Gastroesophageal sphincter (tissue), 4 donors: ENCODE results near the gene RPN1. TPM values are rescaled to one million over a fixed set of nuclear protein-coding genes. Genes with fewer than 3 reads are reported as not detected.

Source experiments
- ATAC-seq: fragments of 150-250 bp; one replicate; pipeline ENCODE4 v1.9.1; 2016; ENCODE audit warnings: mild to moderate bottlenecking, moderate library complexity
- H3K27ac ChIP-seq, 4 donors: fragments of 200-600 bp; sonication (generic) in 3 of 4; 1 replicate in 3 of 4; 2 replicates in 1 of 4; pipeline ENCODE4 v1.5.1; 2016 to 2019
- H3K27me3 ChIP-seq: fragments of 200-600 bp; sonication (generic); one replicate; pipeline ENCODE4 v1.5.1; 2019
- H3K36me3 ChIP-seq, 2 donors: fragments of 200-600 bp; sonication (generic); one replicate each; pipeline ENCODE4 v1.5.1; 2019; ENCODE audit warnings: control low read depth in 1 of 2
- H3K4me1 ChIP-seq, 3 donors: fragments of 200-600 bp; sonication (generic); 1 replicate in 2 of 3; 2 replicates in 1 of 3; pipeline ENCODE4 v1.5.1; 2016 to 2019; ENCODE audit warnings: control low read depth in 2 of 3
- H3K4me3 ChIP-seq, 2 donors: fragments of 200-600 bp; sonication (generic); one replicate each; pipeline ENCODE4 v1.5.1; 2019; ENCODE audit warnings: mild to moderate bottlenecking in 1 of 2, moderate library complexity in 1 of 2
- H3K9me3 ChIP-seq, 3 donors: fragments of 200-600 bp; sonication (generic); one replicate each; pipeline ENCODE4 v1.5.1; 2017 to 2019; ENCODE audit warnings: control low read depth in 2 of 3
- EP300 ChIP-seq: sonication (generic); formaldehyde crosslinking; IDR thresholded peaks from one replicate; pipeline ENCODE4 v1.6.1; 2017; ENCODE audit warnings: antibody characterized with exemption, mild to moderate bottlenecking
- POLR2A ChIP-seq, 2 donors: fragments of 450-650 bp; IDR thresholded peaks; one replicate each; pipeline ENCODE4 v1.6.1; 2017; ENCODE audit warnings: antibody characterized with exemption in 2 of 2, mild to moderate bottlenecking in 2 of 2, moderate library complexity in 1 of 2
- POLR2AphosphoS5 ChIP-seq: sonication (generic); formaldehyde crosslinking; IDR thresholded peaks from one replicate; pipeline ENCODE4 v1.6.1; 2017; ENCODE audit warnings: antibody characterized with exemption
- WGBS, 2 donors: methylation state at CpG; one replicate each; pipeline ENCODE4 v1.1.5; 2018; ENCODE audit warnings: low coverage in 1 of 2; 5-methylcytosine and 5-hydroxymethylcytosine counted together
- total RNA-seq, 4 donors: library from RNA; depleted of rRNA; stranded (reverse); fragments of >200 nt; gene quantifications; one replicate each; pipeline ENCODE4 v1.1.0, GENCODE V29; 2016
- TF ChIP-seq, protein P1 (sequence below), 4 experiments: fragments of 200-600 bp in 2 of 4; fragments of 450-650 bp in 2 of 4; sonication (generic) in 1 of 4; IDR thresholded peaks; one replicate each; pipeline ENCODE4 v1.5.1; 2017 to 2019; ENCODE audit warnings: antibody characterized with exemption in 4 of 4, mild to moderate bottlenecking in 2 of 4, moderate library complexity in 2 of 4

The RPN1 gene
- total RNA-seq, 4 donors from 2014 or later, result 144 to 243 (median 182) TPM

DNA sequence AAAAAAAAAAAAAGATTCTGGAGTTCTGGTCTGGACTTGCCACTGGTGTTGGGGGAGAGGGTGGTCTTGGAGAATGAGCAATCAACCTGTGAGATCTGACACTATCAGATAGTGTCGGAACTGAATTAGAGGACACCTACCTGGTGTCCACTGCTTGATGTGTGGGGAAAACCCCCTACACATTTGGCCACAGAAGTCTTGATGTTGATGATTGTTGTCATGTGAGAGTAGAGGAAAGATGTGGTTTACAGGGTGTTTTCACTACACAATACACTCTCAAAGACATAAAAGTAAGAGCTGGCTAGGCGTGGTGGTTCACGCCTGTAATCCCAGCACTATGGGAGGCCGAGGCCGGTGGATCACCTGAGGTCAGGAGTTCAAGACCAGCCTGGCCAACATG, 38.4 kb upstream of the RPN1 start:
- Histone ChIP-seq H3K9me3 (no peaks in the 10 kb centered on the region), H3K36me3 (no peaks in the 10 kb centered on the region), H3K27me3 (peaks cover 9% of the 10 kb centered on the region), H3K27ac (no peak overlapping the region), H3K4me1 (no peaks in the 10 kb centered on the region), H3K4me3 (no peak overlapping the region)
- TF ChIP-seq EP300 (no peak), POLR2A (IDR thresholded peaks at IDR 0.05) (no peak), POLR2AphosphoS5 (no peak)
- TF ChIP-seq, protein P1, sequence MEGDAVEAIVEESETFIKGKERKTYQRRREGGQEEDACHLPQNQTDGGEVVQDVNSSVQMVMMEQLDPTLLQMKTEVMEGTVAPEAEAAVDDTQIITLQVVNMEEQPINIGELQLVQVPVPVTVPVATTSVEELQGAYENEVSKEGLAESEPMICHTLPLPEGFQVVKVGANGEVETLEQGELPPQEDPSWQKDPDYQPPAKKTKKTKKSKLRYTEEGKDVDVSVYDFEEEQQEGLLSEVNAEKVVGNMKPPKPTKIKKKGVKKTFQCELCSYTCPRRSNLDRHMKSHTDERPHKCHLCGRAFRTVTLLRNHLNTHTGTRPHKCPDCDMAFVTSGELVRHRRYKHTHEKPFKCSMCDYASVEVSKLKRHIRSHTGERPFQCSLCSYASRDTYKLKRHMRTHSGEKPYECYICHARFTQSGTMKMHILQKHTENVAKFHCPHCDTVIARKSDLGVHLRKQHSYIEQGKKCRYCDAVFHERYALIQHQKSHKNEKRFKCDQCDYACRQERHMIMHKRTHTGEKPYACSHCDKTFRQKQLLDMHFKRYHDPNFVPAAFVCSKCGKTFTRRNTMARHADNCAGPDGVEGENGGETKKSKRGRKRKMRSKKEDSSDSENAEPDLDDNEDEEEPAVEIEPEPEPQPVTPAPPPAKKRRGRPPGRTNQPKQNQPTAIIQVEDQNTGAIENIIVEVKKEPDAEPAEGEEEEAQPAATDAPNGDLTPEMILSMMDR (IDR thresholded peaks at IDR 0.05), result no peak
- ATAC-seq, result no peak
- 81 to 82% methylated on average over 2 to 4 of the region's 5 CpGs for whole genome bisulfite sequencing, 2 donors

DNA sequence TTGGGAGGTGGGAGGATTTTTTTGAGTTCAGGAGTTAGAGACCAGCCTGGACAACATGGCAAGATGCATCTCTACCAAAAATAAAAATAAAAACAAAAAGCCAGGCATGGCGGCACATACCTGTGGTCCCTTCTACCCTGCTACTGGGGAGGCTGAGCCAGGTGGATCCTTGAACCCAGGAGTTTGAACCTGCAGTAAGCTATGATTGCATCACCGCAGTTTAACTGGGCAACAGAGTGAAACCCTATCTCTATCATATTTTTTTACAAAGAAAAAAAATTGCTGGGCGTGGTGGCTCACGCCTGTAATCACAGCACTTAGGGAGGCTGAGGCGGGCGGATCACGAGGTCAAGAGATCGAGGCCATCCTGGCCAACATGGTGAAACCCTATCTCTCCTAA, 35.8 kb upstream of the RPN1 start:
- no peak for ATAC-seq
- no peak overlapping the region for H3K4me3 ChIP-seq
- 94 to 96% methylated on average over 6 to 8 of the region's 8 CpGs for WGBS, 2 donors
- no peaks in the 10 kb centered on the region for H3K27me3 ChIP-seq
- no peaks in the 10 kb centered on the region for H3K36me3 ChIP-seq
- H3K27ac ChIP-seq, result no peak overlapping the region
- no peak for TF ChIP-seq POLR2A (IDR thresholded peaks at IDR 0.05)
- no peak for TF ChIP-seq EP300
- TF ChIP-seq, protein P1 (IDR thresholded peaks at IDR 0.05), result no peak
- TF ChIP-seq POLR2AphosphoS5, result no peak
- H3K9me3 ChIP-seq, result no peaks in the 10 kb centered on the region
- peaks cover 0 to 6% (median 0%) of the 10 kb centered on the region in 3 donors for H3K4me1 ChIP-seq

DNA sequence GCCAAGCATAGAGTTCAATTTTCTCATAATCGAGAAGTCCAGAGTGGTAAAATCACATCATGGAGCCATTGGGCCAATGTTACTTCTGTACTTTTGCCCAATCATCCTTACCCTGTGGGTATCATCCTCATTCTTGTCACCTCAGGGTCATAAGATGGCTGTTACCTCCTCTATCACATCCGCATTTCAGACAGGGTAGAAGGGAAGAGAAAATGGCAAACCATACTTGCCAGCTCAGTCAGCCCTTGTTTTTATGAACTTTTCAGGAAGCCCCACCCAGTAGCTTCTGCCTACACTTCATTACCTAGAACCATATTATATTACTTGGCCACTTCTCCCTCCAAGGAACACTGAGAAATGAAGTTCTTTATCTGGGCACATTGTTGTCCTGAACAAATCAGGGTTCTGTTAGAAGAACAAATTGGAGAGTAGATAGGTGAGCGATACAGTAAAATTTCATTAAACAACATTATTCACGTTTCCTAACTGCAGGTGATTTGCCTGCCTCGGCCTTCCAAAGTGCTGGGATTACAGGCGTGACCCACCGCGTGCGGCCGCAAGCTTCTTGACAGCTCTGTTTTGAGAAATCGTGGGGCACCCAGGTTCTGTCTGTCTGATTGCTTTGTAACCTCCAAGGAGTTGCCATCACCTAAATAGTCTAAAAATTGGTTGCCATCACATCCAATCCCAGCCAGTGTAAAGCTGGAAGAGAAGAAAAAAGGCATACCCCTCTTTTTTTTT, 34.5 kb upstream of the RPN1 start:
- TF ChIP-seq EP300 (no peak), POLR2AphosphoS5 (no peak), POLR2A (IDR thresholded peaks at IDR 0.05) (no peak)
- TF ChIP-seq, protein P1 (IDR thresholded peaks at IDR 0.05), result no peak
- Histone ChIP-seq H3K4me3 (no peak overlapping the region), H3K27ac (no peak overlapping the region), H3K36me3 (no peaks in the 10 kb centered on the region), H3K4me1 (peaks cover 0 to 10% (median 0%) of the 10 kb centered on the region in 3 donors), H3K9me3 (no peaks in the 10 kb centered on the region), H3K27me3 (no peaks in the 10 kb centered on the region)
- ATAC-seq, result no peak
- WGBS, 2 donors, result 81 to 90% methylated on average over 5 to 11 of the region's 11 CpGs

DNA sequence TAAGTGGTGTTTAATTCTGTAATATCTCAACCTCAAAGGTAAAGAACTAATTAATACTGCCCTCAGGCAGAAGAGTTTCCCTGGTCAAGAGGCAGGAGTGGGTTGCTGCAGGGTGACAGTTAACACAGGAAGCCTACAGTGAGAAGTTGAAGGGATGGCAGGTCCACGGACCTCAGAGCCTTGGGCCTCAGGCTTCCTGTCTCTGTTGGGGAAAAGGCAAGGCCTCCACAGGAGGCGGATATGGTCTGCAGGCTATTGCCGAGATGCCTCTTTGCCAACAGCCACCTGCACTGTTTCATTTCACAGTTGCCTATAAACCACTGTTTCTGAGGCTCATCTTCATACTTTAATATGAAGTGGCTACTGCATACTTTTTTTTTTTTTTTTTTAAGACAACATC, 33.3 kb upstream of the RPN1 start:
- 17 to 53% methylated on average over 1 to 3 of the region's 3 CpGs for WGBS, 2 donors
- TF ChIP-seq, protein P1 (IDR thresholded peaks at IDR 0.05), result no peak
- TF ChIP-seq POLR2AphosphoS5 (no peak), EP300 (no peak), POLR2A (IDR thresholded peaks at IDR 0.05) (no peak)

DNA sequence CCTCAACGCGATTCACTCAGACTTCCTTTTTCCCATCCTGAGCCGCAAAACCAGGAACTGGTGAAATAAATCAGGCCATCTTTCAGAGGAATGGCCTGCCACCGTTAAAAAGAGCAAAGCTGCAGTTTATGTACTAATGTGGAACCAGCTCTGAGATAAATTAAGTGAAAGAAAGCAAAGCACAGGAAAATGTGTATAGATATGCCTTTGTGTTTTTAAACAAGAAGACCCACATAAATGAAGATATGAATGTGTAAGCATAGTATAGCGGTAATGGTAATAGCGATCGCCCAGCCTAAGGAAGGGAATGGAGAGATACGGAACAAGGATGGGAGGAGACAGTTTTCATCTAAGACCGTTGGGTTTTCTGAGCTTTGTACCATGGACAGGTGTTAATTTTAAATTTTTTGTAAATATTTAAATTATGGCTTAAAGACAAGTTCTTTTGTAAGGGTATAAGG, 30.8 kb upstream of the RPN1 start:
- H3K4me3 ChIP-seq, result peak overlapping the region; percentile 45 to 74
- peaks cover 0 to 10% (median 0%) of the 10 kb centered on the region in 3 donors for H3K4me1 ChIP-seq
- H3K27me3 ChIP-seq, result no peaks in the 10 kb centered on the region
- WGBS, 2 donors, result 63 to 70% methylated on average over 5 to 6 of the region's 9 CpGs
- no peak for ATAC-seq
- TF ChIP-seq POLR2AphosphoS5 (no peak), EP300 (no peak), POLR2A (IDR thresholded peaks at IDR 0.05) (no peak)
- TF ChIP-seq, protein P1 (IDR thresholded peaks at IDR 0.05), result no peak
- no peaks in the 10 kb centered on the region for H3K9me3 ChIP-seq
- no peaks in the 10 kb centered on the region for H3K36me3 ChIP-seq
- peak overlapping the region; percentile 59 to 96 (median 92) for H3K27ac ChIP-seq

More for the DNA sequence above, 33.3 kb upstream of the RPN1 start:
- Histone ChIP-seq H3K27me3 (no peaks in the 10 kb centered on the region), H3K36me3 (no peaks in the 10 kb centered on the region), H3K4me1 (peaks cover 0 to 10% (median 0%) of the 10 kb centered on the region in 3 donors), H3K9me3 (no peaks in the 10 kb centered on the region), H3K4me3 (no peak overlapping the region), H3K27ac (no peak overlapping the region)
- no peak for ATAC-seq
